HG03196 (cell line): Measurements from ENCODE around the gene INMT.

Source experiments
- ATAC-seq: cut with Tn5 transposase; IDR thresholded peaks from one replicate; pipeline ENCODE4 v1.9.1; 2021; ENCODE audit not compliant: unreplicated experiment

Gene INMT

GRCh38 chr7:30750683-30751650, 968 bp upstream of the INMT start:
- ATAC-seq: no peak

- no peak for ATAC-seq
These were observed 549 bp downstream of the INMT start for GRCh38 chr7:30752484-30752883.

- ATAC-seq: no peak
These were observed 1.0 kb downstream of the INMT start for GRCh38 chr7:30752979-30753378.

GRCh38 chr7:30754315-30754877, 2.5 kb downstream of the INMT start:
- ATAC-seq: no peak

GRCh38 chr7:30755384-30756154, 3.6 kb downstream of the INMT start:
- ATAC-seq: no peak

- ATAC-seq: no peak
These were observed 5.4 kb downstream of the INMT start for GRCh38 chr7:30757342-30757692.

- ATAC-seq: no peak
These were observed 8.7 kb downstream of the INMT start for GRCh38 chr7:30760514-30761213.

- ATAC-seq: no peak
These were observed 9.6 kb downstream of the INMT start for GRCh38 chr7:30761214-30762156.

GRCh38 chr7:30764030-30764975, 12.4 kb downstream of the INMT start:
- peak; percentile 74 for ATAC-seq

- no peak for ATAC-seq
These were observed 13.5 kb downstream of the INMT start for GRCh38 chr7:30765408-30765807.

GRCh38 chr7:30770845-30771173, 18.9 kb downstream of the INMT start:
- no peak for ATAC-seq

- peak; percentile 82 for ATAC-seq
These were observed 19.4 kb downstream of the INMT start, which contains the start of gene MINDY4 for GRCh38 chr7:30771174-30771879. Gene MINDY4, plus strand, starts transcription at chr7:30771417. Its CDS starts 77 bp downstream, at chr7:30771494.

GRCh38 chr7:30771880-30772425, 20.0 kb downstream of the INMT start:
- no peak for ATAC-seq

GRCh38 chr7:30772984-30773383, 21.0 kb downstream of the INMT start:
- no peak for ATAC-seq

GRCh38 chr7:30775992-30776391, 24.1 kb downstream of the INMT start:
- ATAC-seq: no peak

GRCh38 chr7:30776971-30777370, 25.0 kb downstream of the INMT start:
- no peak for ATAC-seq

GRCh38 chr7:30778255-30779025, 26.5 kb downstream of the INMT start:
- ATAC-seq: no peak
